GM12891 (cell line): Measurements from ENCODE around the gene SEC31B.

ENCODE experiments used
- POLR2A ChIP-seq: IDR thresholded peaks from 2 replicates; pipeline ENCODE4 v1.6.1; 2011; ENCODE audit warnings: low read depth, low read length, control low read depth
- POLR2AphosphoS5 ChIP-seq: IDR thresholded peaks from 2 replicates; pipeline ENCODE4 v1.6.1; 2011; ENCODE audit warnings: low read depth, low read length, control low read depth
- SPI1 ChIP-seq: IDR thresholded peaks from 2 replicates; pipeline ENCODE4 v1.6.1; 2011; ENCODE audit warnings: low read depth, low read length, control low read depth
- TAF1 ChIP-seq: IDR thresholded peaks from 2 replicates; pipeline ENCODE4 v1.6.1; 2011; ENCODE audit warnings: low read depth, low read length, control low read depth

DNA sequence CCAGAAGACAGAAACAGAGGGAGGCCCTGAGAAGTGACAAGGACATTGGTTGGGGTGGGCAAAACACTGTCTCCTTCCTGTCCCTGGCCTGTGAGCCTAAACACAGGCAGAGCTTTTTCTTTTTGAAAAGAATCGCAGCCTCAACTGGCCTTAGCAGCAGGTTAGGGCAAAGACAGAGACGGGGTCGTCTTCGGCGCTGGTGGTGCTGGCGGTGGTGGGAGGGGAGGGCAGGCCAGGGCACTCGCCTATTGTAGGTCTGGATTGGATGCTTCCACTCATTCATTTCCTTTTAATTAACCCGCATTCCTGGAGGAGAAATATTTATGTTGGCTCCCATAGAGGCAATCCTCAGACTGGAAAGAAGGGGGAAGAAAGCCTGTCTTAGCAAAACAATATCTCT, 34.3 kb downstream of the SEC31B start:
- TF ChIP-seq POLR2AphosphoS5, result no peak
- TF ChIP-seq SPI1, result no peak
- TF ChIP-seq POLR2A, result no peak
- no peak for TF ChIP-seq TAF1
